Measurements from ENCODE around the gene PPP2R5C.
"Not testable (repeated sequence)": the region's sequence is repeated elsewhere in the genome, so short reads cannot be mapped to it uniquely, and the experiment has no call there.

Gene PPP2R5C

GRCh38 chr14:101743701-101744100 is 17.8 kb upstream of the PPP2R5C start:
- H3K4me3 ChIP-seq, result no peak overlapping the region
- no peak for TF ChIP-seq Cebpa-rat (IDR thresholded peaks at IDR 0.05)
- peaks cover 4% of the 10 kb centered on the region; the same call in 1 of the 2 replicates for H3K4me1 ChIP-seq
- peaks cover 57% of the 10 kb centered on the region for H3K9me3 ChIP-seq
- no peaks in the 10 kb centered on the region for H3K27me3 ChIP-seq
- H3K9ac ChIP-seq, result no peak overlapping the region
- H3K27ac ChIP-seq, result no peak overlapping the region
- no peaks in the 10 kb centered on the region for H4K20me1 ChIP-seq
- peaks cover 7% of the 10 kb centered on the region; the same call in 1 of the 2 replicates for H3K36me3 ChIP-seq
- H3K4me2 ChIP-seq, result no peak overlapping the region

- H3K27me3 ChIP-seq, H3K36me3 ChIP-seq, H3K4me1 ChIP-seq, H4K20me1 ChIP-seq, H3K27ac ChIP-seq, H3K4me3 ChIP-seq, H3K9ac ChIP-seq, H3K4me2 ChIP-seq: not testable (repeated sequence)
- H3K9me3 ChIP-seq, result peaks cover 56% of the 10 kb centered on the region
Measured at GRCh38 chr14:101744382-101744781, 17.1 kb upstream of the PPP2R5C start.

GRCh38 chr14:101749756-101750155 is 11.8 kb upstream of the PPP2R5C start:
- not testable (repeated sequence) for H3K9ac ChIP-seq, H3K27ac ChIP-seq, H3K4me2 ChIP-seq, H3K27me3 ChIP-seq, H3K36me3 ChIP-seq, H3K4me1 ChIP-seq, H3K4me3 ChIP-seq, H4K20me1 ChIP-seq
- peaks cover 34% of the 10 kb centered on the region for H3K9me3 ChIP-seq

GRCh38 chr14:101754893-101755292 is 6.6 kb upstream of the PPP2R5C start:
- Histone ChIP-seq H3K9ac (no peak overlapping the region), H3K27ac (no peak overlapping the region), H4K20me1 (no peaks in the 10 kb centered on the region), H3K36me3 (no peaks in the 10 kb centered on the region), H3K4me3 (no peak overlapping the region), H3K27me3 (no peaks in the 10 kb centered on the region), H3K4me2 (no peak overlapping the region), H3K9me3 (peaks cover 27% of the 10 kb centered on the region), H3K4me1 (peaks cover 24% of the 10 kb centered on the region)
- no peak for TF ChIP-seq Cebpa-rat (IDR thresholded peaks at IDR 0.05)

GRCh38 chr14:101755591-101756324 is 5.8 kb upstream of the PPP2R5C start:
- TF ChIP-seq Cebpa-rat (IDR thresholded peaks at IDR 0.05), result no peak
- Histone ChIP-seq H3K36me3 (no peaks in the 10 kb centered on the region), H4K20me1 (no peaks in the 10 kb centered on the region), H3K4me2 (no peak overlapping the region), H3K9me3 (peaks cover 22% of the 10 kb centered on the region), H3K9ac (no peak overlapping the region), H3K27me3 (no peaks in the 10 kb centered on the region), H3K27ac (no peak overlapping the region), H3K4me3 (no peak overlapping the region), H3K4me1 (peaks cover 27% of the 10 kb centered on the region)

GRCh38 chr14:101757064-101757838 is 4.3 kb upstream of the PPP2R5C start:
- H3K4me1 ChIP-seq, result peaks cover 27% of the 10 kb centered on the region
- peaks cover 20% of the 10 kb centered on the region for H3K9me3 ChIP-seq
- H4K20me1 ChIP-seq, result peaks cover 5% of the 10 kb centered on the region
- H3K4me2 ChIP-seq, result peak overlapping the region; percentile 50
- no peaks in the 10 kb centered on the region for H3K27me3 ChIP-seq
- no peak overlapping the region for H3K9ac ChIP-seq
- no peak overlapping the region for H3K4me3 ChIP-seq
- no peak for TF ChIP-seq Cebpa-rat (IDR thresholded peaks at IDR 0.05)
- peak overlapping the region; percentile 60 for H3K27ac ChIP-seq
- H3K36me3 ChIP-seq, result no peaks in the 10 kb centered on the region

- Histone ChIP-seq H3K4me3 (no peak overlapping the region), H3K36me3 (no peaks in the 10 kb centered on the region), H3K4me2 (peak overlapping the region; percentile 50), H3K27me3 (no peaks in the 10 kb centered on the region), H3K9me3 (peaks cover 15% of the 10 kb centered on the region), H3K4me1 (peaks cover 27% of the 10 kb centered on the region), H3K27ac (no peak overlapping the region), H3K9ac (no peak overlapping the region), H4K20me1 (peaks cover 11% of the 10 kb centered on the region)
- TF ChIP-seq Cebpa-rat (IDR thresholded peaks at IDR 0.05), result no peak
Measured at GRCh38 chr14:101757839-101758211, 3.7 kb upstream of the PPP2R5C start.

GRCh38 chr14:101758913-101759593 is 2.5 kb upstream of the PPP2R5C start:
- TF ChIP-seq Cebpa-rat (IDR thresholded peaks at IDR 0.05), result no peak
- Histone ChIP-seq H3K9me3 (peaks cover 4% of the 10 kb centered on the region; the same call in 1 of the 2 replicates), H3K4me1 (peaks cover 38% of the 10 kb centered on the region), H3K36me3 (peaks cover 10% of the 10 kb centered on the region), H3K27me3 (no peaks in the 10 kb centered on the region), H3K27ac (no peak overlapping the region), H3K9ac (no peak overlapping the region), H4K20me1 (peaks cover 23% of the 10 kb centered on the region), H3K4me3 (no peak overlapping the region), H3K4me2 (no peak overlapping the region)

GRCh38 chr14:101760138-101761011 is 1.1 kb upstream of the PPP2R5C start:
- no peak overlapping the region; the same call in 1 of the 2 replicates for H3K4me3 ChIP-seq

More at GRCh38 chr14:101760138-101761011, 1.1 kb upstream of the PPP2R5C start:
- Histone ChIP-seq H3K9me3 (no peaks in the 10 kb centered on the region), H3K9ac (no peak overlapping the region), H3K27me3 (no peaks in the 10 kb centered on the region), H4K20me1 (peaks cover 37% of the 10 kb centered on the region), H3K27ac (no peak overlapping the region), H3K4me2 (peak overlapping the region; percentile 50), H3K4me1 (peaks cover 52% of the 10 kb centered on the region), H3K36me3 (peaks cover 22% of the 10 kb centered on the region)
- no peak for TF ChIP-seq Cebpa-rat (IDR thresholded peaks at IDR 0.05)

Data from BLaER1 (cell line).